Subcutaneous abdominal adipose tissue (tissue), 5 donors: ENCODE data around the gene BEND2.

Source experiments
- H3K27ac ChIP-seq: one replicate; pipeline ENCODE4 v1.7.0; 2013; ENCODE audit warnings: low read depth, mild to moderate bottlenecking, inconsistent platforms, low read length, moderate library complexity
- H3K27me3 ChIP-seq, 5 donors: one replicate each; pipeline ENCODE4 v1.7.0; 2013; ENCODE audit warnings: low read length in 5 of 5, inconsistent platforms in 1 of 5; ENCODE audit not compliant: control insufficient read depth in 5 of 5, insufficient read depth in 4 of 5
- H3K36me3 ChIP-seq, 5 donors: one replicate each; pipeline ENCODE4 v1.7.0; 2013; ENCODE audit warnings: low read length in 5 of 5; ENCODE audit not compliant: control insufficient read depth in 5 of 5, insufficient read depth in 5 of 5
- H3K4me1 ChIP-seq, 5 donors: one replicate each; pipeline ENCODE4 v1.7.0; 2013; ENCODE audit warnings: low read length in 5 of 5, mild to moderate bottlenecking in 3 of 5, moderate library complexity in 1 of 5; ENCODE audit not compliant: control insufficient read depth in 5 of 5, insufficient read depth in 5 of 5
- H3K4me3 ChIP-seq, 5 donors: one replicate each; pipeline ENCODE4 v1.7.0; 2013; ENCODE audit warnings: low read length in 5 of 5, low read depth in 1 of 5
- H3K9ac ChIP-seq, 5 donors: one replicate each; pipeline ENCODE4 v1.7.0; 2013; ENCODE audit warnings: low read length in 5 of 5, mild to moderate bottlenecking in 4 of 5, moderate library complexity in 3 of 5
- H3K9me3 ChIP-seq, 5 donors: one replicate each; pipeline ENCODE4 v1.7.0; 2013; ENCODE audit warnings: low read length in 5 of 5; ENCODE audit not compliant: control insufficient read depth in 5 of 5
- donor health status: healthy.
- donor health status: healthy.
- donor health status: healthy.
- donor health status: healthy.
- donor health status: healthy.

Gene BEND2

GRCh38 chrX:18151157-18151556 lies 69.5 kb downstream of the BEND2 start:
- H3K36me3 ChIP-seq, result no peaks in the 10 kb centered on the region
- H3K27ac ChIP-seq, result no peak overlapping the region
- H3K4me3 ChIP-seq, result no peak overlapping the region
- H3K4me1 ChIP-seq, result no peaks in the 10 kb centered on the region
- H3K27me3 ChIP-seq, result peaks cover 0 to 15% (median 0%) of the 10 kb centered on the region in 5 donors
- no peaks in the 10 kb centered on the region for H3K9me3 ChIP-seq
- H3K9ac ChIP-seq, result no peak overlapping the region

DNA sequence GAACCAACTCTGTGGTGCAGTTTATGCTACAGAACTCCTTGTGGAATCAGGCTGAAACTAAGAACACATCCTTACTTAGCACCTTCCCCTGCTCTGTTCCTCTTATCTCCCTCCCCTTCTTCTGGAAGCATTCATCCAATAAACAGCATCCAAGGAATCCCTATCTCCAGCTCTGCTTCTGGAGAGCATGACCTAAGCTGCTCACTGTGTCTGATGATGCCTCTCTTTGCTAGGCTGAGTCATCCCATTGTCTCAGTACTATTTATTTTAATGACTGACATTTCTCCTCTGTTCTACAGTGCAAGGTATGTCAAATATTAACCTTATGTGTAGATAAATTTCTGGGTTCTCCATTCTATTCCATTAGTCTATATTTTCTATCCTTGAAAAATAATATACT lies 71.2 kb downstream of the BEND2 start:
- H3K4me3 ChIP-seq, result no peak overlapping the region
- H3K27ac ChIP-seq, result no peak overlapping the region
- no peak overlapping the region for H3K9ac ChIP-seq
- H3K36me3 ChIP-seq, result no peaks in the 10 kb centered on the region
- H3K4me1 ChIP-seq, result no peaks in the 10 kb centered on the region
- no peaks in the 10 kb centered on the region for H3K9me3 ChIP-seq
- H3K27me3 ChIP-seq, result peaks cover 0 to 15% (median 0%) of the 10 kb centered on the region in 5 donors

DNA sequence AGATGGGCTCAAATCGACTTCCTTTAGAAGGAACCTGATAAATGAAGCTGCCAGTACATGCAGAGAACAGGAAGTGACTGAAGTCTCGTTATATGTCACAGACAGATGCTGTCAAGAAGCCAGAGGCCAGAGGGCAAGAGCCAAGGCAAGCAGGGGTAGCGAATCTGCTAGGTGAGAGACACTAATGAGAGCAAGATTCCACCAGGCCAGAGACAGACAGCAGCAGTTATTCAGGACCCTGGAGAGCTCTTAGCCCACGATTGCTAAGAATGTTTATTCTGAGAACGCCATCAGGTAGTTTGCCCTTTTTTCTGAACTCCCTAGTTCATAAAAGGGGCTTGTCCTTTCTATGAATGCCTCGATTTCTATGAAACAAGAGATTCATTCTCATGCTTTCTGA lies 73.7 kb downstream of the BEND2 start:
- Histone ChIP-seq H3K36me3 (no peaks in the 10 kb centered on the region), H3K4me3 (no peak overlapping the region), H3K9ac (no peak overlapping the region), H3K27ac (no peak overlapping the region), H3K4me1 (no peaks in the 10 kb centered on the region), H3K27me3 (peaks cover 0 to 12% (median 0%) of the 10 kb centered on the region in 5 donors), H3K9me3 (no peaks in the 10 kb centered on the region)

GRCh38 chrX:18146009-18146408 lies 74.7 kb downstream of the BEND2 start:
- H3K27ac ChIP-seq, result no peak overlapping the region
- no peak overlapping the region for H3K9ac ChIP-seq
- peaks cover 0 to 9% (median 0%) of the 10 kb centered on the region in 5 donors for H3K27me3 ChIP-seq
- no peaks in the 10 kb centered on the region for H3K36me3 ChIP-seq
- H3K4me3 ChIP-seq, result no peak overlapping the region
- H3K4me1 ChIP-seq, result no peaks in the 10 kb centered on the region
- H3K9me3 ChIP-seq, result no peaks in the 10 kb centered on the region

DNA sequence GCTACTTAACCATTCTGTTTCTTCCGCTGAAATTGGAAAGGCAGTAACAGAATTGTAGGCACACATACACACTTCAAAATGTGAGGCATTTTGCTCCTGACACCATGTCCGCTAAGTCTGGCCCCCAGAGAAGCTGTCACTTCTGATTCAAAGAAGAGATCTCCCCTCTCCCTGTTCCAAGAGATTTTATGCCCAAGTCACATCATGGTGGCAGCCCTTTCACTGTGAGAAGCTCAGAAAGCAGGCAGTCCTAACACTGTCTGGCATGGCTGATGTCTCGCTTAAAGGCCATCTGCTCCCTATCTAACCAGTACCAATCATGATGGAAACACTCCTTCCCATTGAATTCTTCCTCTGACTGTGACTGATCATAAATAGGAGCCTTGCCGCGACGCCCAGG lies 83.9 kb downstream of the BEND2 start:
- Histone ChIP-seq H3K27ac (no peak overlapping the region), H3K36me3 (no peaks in the 10 kb centered on the region), H3K9me3 (no peaks in the 10 kb centered on the region), H3K9ac (no peak overlapping the region), H3K4me3 (no peak overlapping the region), H3K27me3 (peaks cover 0 to 25% (median 12%) of the 10 kb centered on the region in 5 donors), H3K4me1 (no peaks in the 10 kb centered on the region)

- Histone ChIP-seq H3K9me3 (peaks cover 0 to 2% (median 0%) of the 10 kb centered on the region in 5 donors), H3K9ac (no peak overlapping the region), H3K4me1 (no peaks in the 10 kb centered on the region), H3K36me3 (no peaks in the 10 kb centered on the region), H3K4me3 (no peak overlapping the region), H3K27me3 (peaks cover 0 to 25% (median 15%) of the 10 kb centered on the region in 5 donors), H3K27ac (no peak overlapping the region)
Measured at GRCh38 chrX:18133605-18134004, 87.1 kb downstream of the BEND2 start.

DNA sequence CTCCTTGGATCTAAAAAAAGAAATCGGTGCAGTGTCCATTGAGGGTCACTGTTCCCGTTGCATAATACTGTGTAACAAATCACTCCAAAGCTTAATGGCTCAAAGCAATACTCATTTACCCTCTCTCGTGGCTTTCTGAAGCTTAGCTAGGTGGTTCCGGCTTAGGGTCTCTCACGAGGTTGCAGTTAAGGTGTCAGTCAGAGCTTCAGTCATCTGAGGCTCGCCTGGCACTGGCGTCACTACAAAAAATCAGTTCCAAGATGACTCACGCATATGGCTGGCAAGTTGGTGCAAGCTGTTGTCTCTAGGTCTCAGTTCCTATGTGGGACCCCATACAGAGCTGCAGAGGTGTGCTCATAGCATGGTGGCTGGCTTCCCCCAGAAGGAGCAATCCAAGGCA lies 91.0 kb downstream of the BEND2 start:
- H3K9me3 ChIP-seq, result peaks cover 0 to 2% (median 0%) of the 10 kb centered on the region in 5 donors
- no peak overlapping the region for H3K27ac ChIP-seq
- peaks cover 0 to 8% (median 0%) of the 10 kb centered on the region in 5 donors for H3K27me3 ChIP-seq

DNA sequence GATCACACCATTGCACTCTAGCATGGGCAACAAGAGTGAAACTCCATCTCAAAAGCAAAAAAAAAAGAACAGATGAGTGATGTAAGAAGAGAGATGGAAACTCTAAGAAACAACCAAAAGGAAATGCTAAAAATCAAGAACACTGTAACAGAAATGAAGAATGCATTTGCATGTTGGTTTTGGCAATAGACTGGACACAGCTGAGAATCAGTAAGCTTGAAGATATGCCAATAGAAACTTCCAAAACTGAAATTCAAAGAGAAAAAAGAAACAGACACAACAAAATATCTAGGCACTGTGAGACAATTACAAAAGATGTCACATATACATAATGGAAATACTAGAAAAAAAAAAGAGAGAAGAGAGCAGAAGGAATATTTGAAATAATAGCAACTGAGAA lies 93.7 kb downstream of the BEND2 start:
- H3K4me1 ChIP-seq, result no peaks in the 10 kb centered on the region
- H3K9me3 ChIP-seq, result peaks cover 0 to 2% (median 0%) of the 10 kb centered on the region in 5 donors
- no peak overlapping the region for H3K4me3 ChIP-seq
- H3K27me3 ChIP-seq, result peaks cover 0 to 11% (median 3%) of the 10 kb centered on the region in 5 donors
- no peaks in the 10 kb centered on the region for H3K36me3 ChIP-seq
- H3K27ac ChIP-seq, result no peak overlapping the region
- no peak overlapping the region for H3K9ac ChIP-seq

More for the DNA sequence above, 91.0 kb downstream of the BEND2 start:
- H3K36me3 ChIP-seq, result no peaks in the 10 kb centered on the region
- H3K4me3 ChIP-seq, result no peak overlapping the region
- H3K9ac ChIP-seq, result no peak overlapping the region
- H3K4me1 ChIP-seq, result no peaks in the 10 kb centered on the region

GRCh38 chrX:18119856-18120255 lies 100.8 kb downstream of the BEND2 start:
- H3K4me1 ChIP-seq, result no peaks in the 10 kb centered on the region
- peaks cover 0 to 15% (median 11%) of the 10 kb centered on the region in 5 donors for H3K9me3 ChIP-seq
- H3K27ac ChIP-seq, result no peak overlapping the region
- H3K27me3 ChIP-seq, result peaks cover 0 to 13% (median 4%) of the 10 kb centered on the region in 5 donors
- H3K9ac ChIP-seq, result no peak overlapping the region
- H3K4me3 ChIP-seq, result no peak overlapping the region
- no peaks in the 10 kb centered on the region for H3K36me3 ChIP-seq
